ENCODE results near the gene SAFB.

SAFB gene

DNA sequence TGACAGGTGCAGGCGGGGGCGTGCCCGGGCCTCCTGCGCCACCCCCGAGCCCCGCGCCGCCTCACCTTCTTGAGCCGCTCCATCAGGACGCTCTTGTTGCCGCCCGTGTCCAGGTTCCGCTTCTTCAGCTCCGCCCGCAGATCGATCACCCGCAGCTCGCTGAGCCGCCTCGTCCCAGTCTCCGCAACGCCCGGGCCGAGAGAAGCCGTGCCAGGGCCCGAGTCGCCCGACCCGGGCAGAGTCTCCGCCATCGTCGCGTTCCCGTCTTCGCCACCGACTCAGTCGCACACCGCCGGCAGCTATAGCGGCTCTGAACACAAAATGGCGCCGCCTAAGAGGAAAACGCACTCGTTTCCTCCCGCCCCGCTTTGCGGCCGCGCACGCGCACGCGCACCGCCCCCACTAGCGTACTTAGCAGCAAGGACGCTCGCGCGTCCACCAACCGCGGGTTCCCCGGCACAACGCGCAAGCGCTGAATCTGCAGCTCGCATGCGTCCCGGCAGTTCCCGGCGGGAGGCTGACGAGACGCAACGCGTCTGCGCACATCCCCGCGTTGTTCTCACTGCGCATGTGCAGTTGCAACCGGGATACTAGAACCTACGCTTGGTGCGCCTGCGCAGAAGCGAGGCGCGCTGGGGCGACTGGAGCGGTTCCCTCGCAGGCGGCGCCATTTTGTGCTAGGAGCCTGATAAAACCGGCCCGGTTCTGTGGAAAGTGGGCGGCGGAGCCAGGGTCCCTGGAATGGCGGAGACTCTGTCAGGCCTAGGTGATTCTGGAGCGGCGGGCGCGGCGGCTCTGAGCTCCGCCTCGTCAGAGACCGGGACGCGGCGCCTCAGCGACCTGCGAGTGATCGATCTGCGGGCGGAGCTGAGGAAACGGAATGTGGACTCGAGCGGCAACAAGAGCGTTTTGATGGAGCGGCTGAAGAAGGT is at the start of gene SAFB, which contains the start of gene SAFB2:
Gene SAFB (plus strand): TSS at position 619 of the 932 bp plus-strand sequence. CDS start 123 bp downstream, at position 742.
Gene SAFB2 (minus strand): TSS at position 312 of the 932 bp plus-strand sequence. CDS start 61 bp downstream, at position 251.
- peak within 1 kb of the TSS; percentile 100 for H3K27ac Mint-ChIP-seq
- H3K4me1 Mint-ChIP-seq, result peaks cover 77% of the 10 kb centered on the region
- no peaks in the 10 kb centered on the region for H3K27me3 Mint-ChIP-seq
- DNase-seq (peak; percentile 99 to 100), ATAC-seq (peak; percentile 93)
- no peaks in the 10 kb centered on the region for H3K9me3 Mint-ChIP-seq
- H3K4me3 Mint-ChIP-seq, result peak within 1 kb of the TSS; percentile 99 to 100

DNA sequence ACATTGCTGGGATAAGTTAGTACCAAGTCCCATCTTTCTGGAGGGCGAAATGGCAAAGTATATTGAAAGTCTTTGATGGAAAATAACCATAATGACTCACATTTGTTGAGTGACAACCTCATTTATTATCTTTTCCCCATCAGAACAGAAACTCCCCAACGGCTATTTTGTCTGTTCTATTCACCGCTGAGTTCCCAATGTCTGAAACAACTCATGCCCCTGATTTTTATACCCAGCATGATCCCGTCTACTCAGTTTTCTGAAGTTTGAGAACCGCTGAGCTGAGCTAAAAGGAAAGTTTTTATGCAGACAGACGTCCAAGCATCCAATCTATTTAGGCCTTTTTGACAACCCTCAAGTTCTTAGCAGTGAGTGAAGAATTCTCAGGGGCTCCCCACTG is 47.3 kb upstream of the SAFB start:
- peaks cover 12% of the 10 kb centered on the region for H3K4me1 Mint-ChIP-seq
- H3K9me3 Mint-ChIP-seq, result no peaks in the 10 kb centered on the region
- no peak for ATAC-seq
- H3K4me3 Mint-ChIP-seq, result no peak overlapping the region
- no peak overlapping the region for H3K27ac Mint-ChIP-seq
- no peaks in the 10 kb centered on the region for H3K27me3 Mint-ChIP-seq
- no peak for DNase-seq

DNA sequence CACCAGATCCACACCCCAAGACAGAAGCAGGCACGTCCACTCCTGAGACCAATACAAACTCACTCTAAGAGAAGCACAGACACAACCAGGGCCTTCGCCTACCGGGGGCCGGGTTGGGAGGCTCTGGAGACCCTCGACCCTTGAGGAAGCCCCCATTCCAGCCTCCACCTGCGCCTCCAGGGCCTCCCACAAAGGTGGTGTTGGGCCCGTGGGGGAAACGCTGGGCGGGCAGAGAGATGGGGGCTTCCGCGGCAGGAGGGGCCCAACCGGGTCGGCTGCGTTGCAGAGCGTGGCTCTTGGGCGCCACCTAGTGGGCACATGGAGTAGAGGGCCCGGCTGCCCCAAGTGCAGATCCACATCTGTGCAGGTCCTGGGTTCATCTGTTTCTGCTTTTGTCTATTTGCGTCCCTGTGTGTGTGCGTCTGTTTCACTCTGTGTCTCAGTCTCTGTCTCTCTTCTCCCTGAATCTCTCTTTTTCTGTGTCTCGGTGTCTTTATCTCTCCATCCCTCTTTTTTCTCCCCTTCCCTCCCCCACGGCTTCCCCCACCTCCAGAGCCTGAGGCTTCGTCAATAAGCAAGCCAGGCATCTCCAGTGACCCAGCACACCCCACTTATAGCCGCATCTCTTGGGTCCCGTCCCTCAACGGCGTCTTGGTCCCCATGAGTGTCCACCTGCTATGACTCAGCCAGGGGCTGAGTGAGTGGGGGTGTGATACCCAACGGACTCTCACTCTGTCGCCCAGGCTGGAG is 44.6 kb upstream of the SAFB start:
- Mint-ChIP-seq H3K4me3 (peak overlapping the region in 1 of 2 donors; percentile 9), H3K4me1 (peaks cover 12% of the 10 kb centered on the region), H3K9me3 (no peaks in the 10 kb centered on the region), H3K27me3 (no peaks in the 10 kb centered on the region), H3K27ac (peak overlapping the region in 1 of 2 donors; percentile 37)
- ATAC-seq (peak; percentile 93), DNase-seq (peak; percentile 68 to 73)

DNA sequence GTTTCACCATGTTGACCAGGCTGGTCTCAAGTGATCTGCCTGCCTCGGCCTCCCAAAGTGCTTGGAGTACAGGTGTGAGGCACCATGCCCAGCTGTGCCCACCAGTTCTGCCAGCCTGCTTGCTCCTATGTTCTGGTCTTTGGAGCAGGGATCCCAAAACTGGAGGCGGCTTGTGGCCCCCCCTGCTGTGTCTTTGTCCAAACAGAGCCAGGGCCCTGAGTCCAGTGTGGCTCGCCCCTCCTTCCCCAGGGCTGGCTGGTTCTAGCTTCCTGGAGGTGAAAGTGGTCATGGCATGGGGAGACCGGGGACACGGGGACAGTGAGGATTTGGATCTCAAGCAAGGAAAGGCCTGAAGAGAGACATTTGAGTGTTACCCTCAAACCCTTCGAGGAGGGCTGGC is 43.6 kb upstream of the SAFB start:
- H3K4me3 Mint-ChIP-seq, result no peak overlapping the region
- DNase-seq, result no peak
- H3K9me3 Mint-ChIP-seq, result no peaks in the 10 kb centered on the region
- no peak for ATAC-seq
- no peaks in the 10 kb centered on the region for H3K27me3 Mint-ChIP-seq
- no peak overlapping the region for H3K27ac Mint-ChIP-seq
- H3K4me1 Mint-ChIP-seq, result peaks cover 12% of the 10 kb centered on the region

DNA sequence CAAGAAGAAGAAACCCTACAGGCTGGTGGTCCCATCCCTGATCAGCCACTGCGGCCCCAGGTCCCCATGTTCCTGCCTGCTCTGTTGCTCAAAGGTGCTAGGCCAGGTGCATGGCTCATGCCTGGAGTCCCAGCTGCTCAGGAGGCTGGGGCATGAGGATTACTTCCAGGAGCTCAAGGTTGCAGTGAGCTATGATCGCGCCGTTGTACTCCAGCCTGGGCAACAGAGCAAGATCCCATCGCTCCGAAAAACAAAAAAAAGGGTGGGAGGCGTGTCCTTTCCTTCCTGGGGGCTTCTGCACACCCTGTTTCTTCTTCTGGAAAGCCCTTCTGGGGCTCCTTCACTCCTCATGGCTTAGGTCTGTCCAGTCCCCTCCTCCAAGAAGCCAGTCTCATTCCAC is 43.2 kb upstream of the SAFB start:
- peaks cover 12% of the 10 kb centered on the region for H3K4me1 Mint-ChIP-seq
- ATAC-seq, result no peak
- H3K27ac Mint-ChIP-seq, result peak overlapping the region in 1 of 2 donors; percentile 27
- H3K9me3 Mint-ChIP-seq, result no peaks in the 10 kb centered on the region
- no peaks in the 10 kb centered on the region for H3K27me3 Mint-ChIP-seq
- no peak for DNase-seq
- no peak overlapping the region for H3K4me3 Mint-ChIP-seq

DNA sequence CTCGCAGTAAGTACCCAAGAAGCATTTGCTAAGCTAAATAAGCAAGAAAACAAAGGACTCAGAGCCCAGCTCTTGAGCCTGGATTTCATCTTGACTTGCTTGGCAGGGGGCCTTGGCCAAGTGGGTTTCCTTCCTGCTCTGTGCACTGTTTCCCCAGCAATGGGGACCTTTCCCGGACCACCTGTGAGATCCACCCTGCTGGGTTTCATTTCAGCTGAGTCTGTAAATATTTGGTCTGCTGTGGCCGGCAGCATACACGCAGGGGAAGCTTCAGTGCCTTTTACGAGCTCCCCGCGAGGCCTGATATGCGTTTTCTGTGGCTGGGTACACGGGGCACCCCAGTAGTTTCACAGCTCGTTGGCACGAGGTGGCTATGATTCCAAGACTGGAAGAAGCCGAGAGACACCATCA is 42.7 kb upstream of the SAFB start:
- DNase-seq (no peak), ATAC-seq (no peak)
- Mint-ChIP-seq H3K4me1 (peaks cover 12% of the 10 kb centered on the region), H3K4me3 (no peak overlapping the region), H3K27ac (no peak overlapping the region), H3K9me3 (no peaks in the 10 kb centered on the region), H3K27me3 (no peaks in the 10 kb centered on the region)

DNA sequence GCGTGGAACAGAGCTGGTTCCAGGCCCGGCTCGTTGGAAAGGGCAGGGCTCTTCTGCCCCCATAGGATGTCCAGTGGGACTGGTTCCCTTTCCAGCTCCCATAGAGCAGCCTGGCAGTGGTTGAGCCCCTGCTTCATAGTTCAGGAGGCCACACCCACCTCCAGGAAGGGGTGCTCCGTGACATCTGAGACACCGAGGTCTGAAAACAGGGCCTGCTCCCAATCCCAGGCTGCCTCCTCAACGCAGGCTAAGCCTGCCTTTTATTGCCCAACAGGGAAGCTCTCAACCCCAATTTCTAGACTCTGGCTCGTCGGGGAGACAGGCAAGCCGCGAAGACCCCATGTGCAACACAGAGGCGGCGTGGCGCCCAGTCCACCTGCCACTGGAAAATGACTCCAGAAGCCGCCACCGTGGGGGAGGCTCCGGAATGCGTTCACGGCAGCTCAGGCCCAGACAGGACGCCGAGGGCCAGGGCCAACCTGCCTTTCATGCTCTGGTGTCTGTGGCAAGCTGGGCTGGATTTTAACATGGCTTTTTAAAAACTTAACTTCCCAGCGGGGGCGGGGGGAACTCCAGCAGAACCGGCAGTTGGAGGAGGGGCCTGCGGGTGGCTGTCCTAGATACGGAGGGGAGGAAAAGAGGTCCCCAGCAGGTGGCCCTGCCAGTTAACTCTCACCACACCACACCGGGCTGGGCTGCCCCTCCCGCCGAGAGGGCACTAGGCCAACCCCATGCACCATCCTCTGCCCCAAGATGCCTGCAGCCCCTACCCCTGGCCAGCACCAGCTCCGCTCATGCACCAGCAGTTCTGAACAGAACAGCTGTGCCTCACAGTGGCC is 37.2 kb upstream of the SAFB start:
- Mint-ChIP-seq H3K27me3 (no peaks in the 10 kb centered on the region), H3K9me3 (no peaks in the 10 kb centered on the region), H3K4me1 (peaks cover 34% of the 10 kb centered on the region), H3K27ac (peak overlapping the region; percentile 57 to 85), H3K4me3 (peak overlapping the region; percentile 54 to 72)
- peak; percentile 38 to 70 for DNase-seq
- ATAC-seq, result peak; percentile 87

DNA sequence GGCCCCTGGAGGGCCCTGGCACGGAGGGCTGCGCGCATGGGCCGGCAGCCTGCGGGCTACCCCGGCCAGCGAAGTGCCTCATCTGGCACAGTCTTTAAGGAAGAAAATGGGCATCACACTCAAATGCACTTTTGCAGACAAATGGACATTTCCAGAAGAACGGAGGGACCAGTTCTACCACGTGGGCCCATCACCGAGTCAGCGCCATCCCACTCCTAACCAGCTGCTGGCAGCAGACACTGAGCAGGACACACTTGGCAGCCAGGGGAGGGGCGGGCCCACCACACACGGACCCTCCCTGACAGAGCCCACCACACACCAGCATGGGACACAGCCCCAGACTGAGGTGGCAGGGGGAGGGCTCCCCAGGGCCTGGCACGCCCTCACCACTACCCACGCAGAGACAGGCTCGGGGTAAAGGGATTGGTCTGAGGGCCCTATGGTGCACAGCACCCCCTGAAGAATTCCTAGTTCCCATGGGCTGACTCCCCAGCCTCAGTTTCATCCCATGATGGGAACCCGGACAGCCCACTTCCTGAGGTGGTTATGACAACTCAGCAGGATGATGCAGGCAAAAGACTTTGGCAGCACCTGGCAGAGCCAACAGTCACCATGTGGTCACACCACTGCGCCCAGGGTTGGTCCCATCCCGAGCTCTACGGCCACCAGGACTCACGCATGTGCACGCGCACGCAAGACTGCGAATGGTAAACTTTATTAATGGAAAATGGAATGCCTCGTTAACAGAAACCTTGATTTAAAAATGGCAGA is 36.4 kb upstream of the SAFB start:
- no peaks in the 10 kb centered on the region for H3K27me3 Mint-ChIP-seq
- peak; percentile 47 for ATAC-seq
- H3K4me1 Mint-ChIP-seq, result peaks cover 34% of the 10 kb centered on the region
- no peak for DNase-seq
- no peak overlapping the region for H3K27ac Mint-ChIP-seq
- H3K4me3 Mint-ChIP-seq, result peak overlapping the region in 1 of 2 donors; percentile 72
- H3K9me3 Mint-ChIP-seq, result no peaks in the 10 kb centered on the region

DNA sequence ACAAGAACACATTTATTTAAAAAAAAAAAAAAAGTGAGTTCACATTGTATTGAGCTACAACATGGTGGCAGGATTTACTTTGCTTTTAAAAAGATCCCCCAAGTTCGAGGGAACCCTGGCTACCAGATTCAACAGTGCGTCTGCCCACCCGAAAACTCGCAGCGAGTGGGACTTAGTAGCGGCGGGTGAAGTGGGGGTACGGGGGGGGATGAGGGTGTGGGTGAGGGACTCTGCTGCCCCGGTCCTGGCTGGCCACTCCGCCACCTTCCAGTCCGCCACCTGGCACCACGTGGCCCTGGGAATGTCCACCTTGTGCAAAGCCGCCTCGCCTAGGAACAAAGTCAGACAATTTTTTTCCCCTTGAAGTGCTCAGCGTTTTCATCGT is 35.8 kb upstream of the SAFB start:
- no peaks in the 10 kb centered on the region for H3K9me3 Mint-ChIP-seq
- H3K4me1 Mint-ChIP-seq, result peaks cover 34% of the 10 kb centered on the region
- H3K4me3 Mint-ChIP-seq, result peak overlapping the region in 1 of 2 donors; percentile 41
- no peak for ATAC-seq
- DNase-seq, result no peak
- H3K27ac Mint-ChIP-seq, result no peak overlapping the region
- H3K27me3 Mint-ChIP-seq, result no peaks in the 10 kb centered on the region

DNA sequence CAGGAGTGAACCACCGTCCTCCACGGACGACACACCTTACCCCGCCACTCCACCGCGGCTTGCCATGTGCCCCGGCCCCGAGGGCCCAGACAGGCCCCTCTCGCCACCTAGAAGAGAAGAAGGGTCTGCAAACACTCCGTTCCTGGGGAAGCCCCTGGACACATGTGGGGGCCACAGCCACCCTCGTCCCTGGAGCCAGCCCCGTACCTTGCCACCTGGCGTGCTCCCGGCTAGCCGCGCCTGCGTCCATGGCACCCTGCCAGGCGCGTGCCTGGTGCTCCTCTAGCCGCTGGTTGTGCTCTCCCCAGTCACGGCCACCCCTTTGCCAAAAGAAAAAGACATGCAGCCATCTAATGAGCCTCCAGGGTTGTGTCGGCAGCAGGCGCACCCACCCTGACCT is 35.2 kb upstream of the SAFB start:
- Mint-ChIP-seq H3K27me3 (no peaks in the 10 kb centered on the region), H3K9me3 (no peaks in the 10 kb centered on the region), H3K4me1 (peaks cover 34% of the 10 kb centered on the region), H3K4me3 (no peak overlapping the region), H3K27ac (no peak overlapping the region)
- DNase-seq (no peak), ATAC-seq (no peak)

DNA sequence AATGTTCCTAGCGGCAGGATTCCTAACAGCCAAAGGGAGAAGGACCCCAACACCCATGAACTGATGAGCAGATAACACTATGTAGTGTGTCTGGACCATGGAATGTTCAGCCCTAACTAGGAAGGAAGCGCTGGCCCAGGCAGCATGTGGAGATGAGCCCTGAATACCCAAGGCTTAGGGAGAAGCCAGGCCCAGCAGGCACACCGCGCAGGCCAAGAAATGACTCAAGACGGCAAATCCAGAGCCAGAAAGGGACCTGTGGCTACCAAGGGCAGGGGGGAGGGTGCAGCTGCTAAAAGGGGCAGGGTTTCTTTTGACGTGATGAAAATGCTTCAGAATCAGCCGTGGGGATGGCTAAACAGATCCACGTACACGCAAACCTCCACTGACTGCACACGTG is 34.4 kb upstream of the SAFB start:
- H3K4me3 Mint-ChIP-seq, result no peak overlapping the region
- H3K27ac Mint-ChIP-seq, result peak overlapping the region in 1 of 2 donors; percentile 39
- H3K27me3 Mint-ChIP-seq, result no peaks in the 10 kb centered on the region
- no peaks in the 10 kb centered on the region for H3K9me3 Mint-ChIP-seq
- peaks cover 34% of the 10 kb centered on the region for H3K4me1 Mint-ChIP-seq
- ATAC-seq (no peak), DNase-seq (no peak)

DNA sequence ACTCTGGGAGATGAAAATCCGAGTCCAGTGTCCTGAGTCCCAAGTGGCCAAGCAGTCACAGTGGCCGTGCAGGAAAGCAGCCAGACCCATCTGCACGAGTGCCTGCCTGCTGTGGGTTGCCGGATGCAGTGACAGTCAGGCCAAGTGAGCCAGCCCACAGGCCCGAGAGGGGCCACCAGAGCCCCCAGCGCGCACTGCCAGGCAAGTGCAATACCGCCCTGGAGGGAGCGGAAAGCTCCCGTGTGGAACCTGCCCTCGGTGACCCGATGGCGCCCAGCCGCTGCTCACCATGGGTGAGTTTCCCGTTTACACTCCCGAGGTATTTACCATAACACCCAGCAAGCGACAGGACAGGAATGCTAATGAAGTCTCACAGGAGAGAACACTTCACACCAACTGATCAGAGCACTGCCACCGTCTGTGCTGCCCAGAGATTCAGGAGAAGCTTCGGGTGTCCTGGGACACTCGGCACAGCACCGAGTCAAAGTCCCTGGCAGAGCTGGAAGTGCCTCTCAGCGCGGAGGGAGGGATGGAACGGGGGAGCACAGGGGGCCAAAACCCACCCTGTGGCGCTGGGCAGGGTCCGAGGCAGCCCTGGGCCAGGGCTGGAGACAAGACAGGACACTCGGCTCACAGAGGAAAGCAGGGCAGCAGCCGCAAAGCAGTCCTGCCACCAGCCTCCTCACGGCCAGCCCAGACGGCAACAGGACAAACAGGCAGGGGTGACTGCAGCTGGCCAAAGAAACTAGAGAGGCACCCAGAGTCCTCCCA is 33.8 kb upstream of the SAFB start:
- no peak for ATAC-seq
- Mint-ChIP-seq H3K27ac (peak overlapping the region in 1 of 2 donors; percentile 71), H3K9me3 (no peaks in the 10 kb centered on the region), H3K27me3 (no peaks in the 10 kb centered on the region), H3K4me3 (no peak overlapping the region), H3K4me1 (peaks cover 34% of the 10 kb centered on the region)
- DNase-seq, result no peak

DNA sequence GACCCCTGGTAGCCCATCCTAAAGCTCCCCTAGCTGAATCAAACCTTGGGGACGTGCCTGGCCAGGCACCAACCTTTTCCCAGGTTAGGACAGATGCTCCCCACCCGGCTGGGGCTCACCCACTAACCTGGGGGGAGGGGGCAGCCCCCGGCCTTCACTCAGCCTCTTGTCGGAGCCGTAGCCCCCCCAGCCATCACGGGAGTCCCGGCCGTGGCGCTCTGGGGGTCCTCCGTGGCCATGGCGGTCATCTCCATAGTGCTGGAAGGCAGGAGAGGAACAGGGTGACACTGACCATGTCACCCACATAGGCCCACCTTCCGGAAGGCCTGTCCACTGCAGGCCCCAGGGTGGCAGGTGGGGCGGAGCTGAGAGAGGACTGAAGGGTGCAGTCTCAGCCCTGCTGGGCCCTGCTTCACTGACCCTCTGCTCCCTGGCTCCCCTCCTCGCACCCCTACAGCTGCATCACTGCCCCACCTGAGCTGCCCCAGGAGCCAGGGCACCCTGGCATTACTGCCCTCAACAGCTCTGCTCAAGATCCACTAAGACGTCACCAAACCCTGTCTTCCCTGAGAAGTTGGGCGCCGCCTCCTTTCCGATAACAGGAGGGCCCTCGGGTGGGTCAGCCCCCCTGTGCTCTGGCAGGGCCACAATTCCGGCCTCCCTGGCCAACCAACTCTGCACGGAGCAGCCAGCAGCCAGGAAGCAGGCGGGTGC is 32.6 kb upstream of the SAFB start:
- peaks cover 36% of the 10 kb centered on the region for H3K4me1 Mint-ChIP-seq
- H3K4me3 Mint-ChIP-seq, result no peak overlapping the region
- H3K27me3 Mint-ChIP-seq, result no peaks in the 10 kb centered on the region
- H3K9me3 Mint-ChIP-seq, result no peaks in the 10 kb centered on the region
- ATAC-seq (no peak), DNase-seq (no peak)
- H3K27ac Mint-ChIP-seq, result no peak overlapping the region

DNA sequence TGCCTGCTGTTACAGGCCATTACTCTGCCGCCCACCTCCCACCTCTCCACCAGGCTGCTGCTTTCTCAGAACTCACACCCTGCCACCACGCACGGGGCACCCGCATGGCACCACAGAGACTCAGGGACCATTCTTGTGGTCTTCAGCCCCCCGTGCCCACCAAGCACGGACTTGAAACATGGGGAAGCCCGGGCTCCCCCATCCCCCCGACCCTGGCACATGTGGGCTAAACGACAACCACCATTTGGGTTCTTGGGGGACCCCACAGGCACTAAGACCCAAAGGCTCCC is 32.1 kb upstream of the SAFB start:
- Mint-ChIP-seq H3K4me1 (peaks cover 33% of the 10 kb centered on the region), H3K27me3 (no peaks in the 10 kb centered on the region), H3K27ac (peak overlapping the region in 1 of 2 donors; percentile 86), H3K4me3 (no peak overlapping the region), H3K9me3 (no peaks in the 10 kb centered on the region)
- ATAC-seq, result no peak
- no peak for DNase-seq

Data from stimulated activated naive CD8-positive, alpha-beta T cell treated with anti-CD3 and anti-CD28 coated beads, Interleukin-15, amount 100 ng/mL, for 72 hours (primary cell).